ENCODE data around the gene GFRA4.

GRCh38 chr20:3613821-3614440, 49.3 kb downstream of the GFRA4 start:
- TF ChIP-seq BCL11A (tag by site-specific recombination; IDR thresholded peaks at IDR 0.05; ENCODE audit: low read depth), result no peak
- no peak for TF ChIP-seq ZNF791 (tag by site-specific recombination; IDR thresholded peaks at IDR 0.05)
- TF ChIP-seq ZFP37 (tag by site-specific recombination; IDR thresholded peaks at IDR 0.05), result no peak
- TF ChIP-seq CTCF (tag by site-specific recombination; IDR thresholded peaks at IDR 0.05), result no peak
- no peak for TF ChIP-seq ZBTB7A (tag by site-specific recombination; IDR thresholded peaks at IDR 0.05; ENCODE audit: low read depth)
- no peak for TF ChIP-seq ZNF513 (tag by site-specific recombination; IDR thresholded peaks at IDR 0.05)
- TF ChIP-seq ZFP69B (tag by site-specific recombination; IDR thresholded peaks at IDR 0.05), result no peak
- TF ChIP-seq ZNF654 (tag by site-specific recombination; IDR thresholded peaks at IDR 0.05; ENCODE audit: low read depth), result no peak
